ENCODE results near the gene LRRC59. TPM values are rescaled to one million over a fixed set of nuclear protein-coding genes. Genes with fewer than 3 reads are reported as not detected.
A peak's percentile ranks its signal among the peaks of the same experiment; 100 is the strongest.

LRRC59 gene
- total and polyA plus RNA-seq, 8 donors: 43.6 to 151 (median 54.3) TPM

DNA sequence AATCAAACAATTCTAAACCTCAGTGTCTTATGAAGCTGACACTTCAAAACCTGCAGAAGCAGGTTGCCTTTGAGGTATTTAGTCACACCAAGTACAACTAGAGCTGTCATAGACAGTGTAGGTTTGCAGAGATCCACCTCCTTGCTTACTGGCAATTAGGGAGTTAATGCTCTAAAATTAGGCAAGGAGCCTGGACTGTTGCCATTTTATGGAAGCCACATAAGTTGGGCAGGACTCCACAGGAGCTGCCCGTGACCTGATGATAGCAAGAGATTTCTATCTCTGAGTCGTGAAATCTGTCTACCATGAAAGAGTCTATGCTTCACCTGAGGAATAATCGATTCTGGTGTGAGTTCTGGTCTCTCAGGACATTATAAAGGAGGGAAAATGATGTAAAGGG, 15.4 kb downstream of the LRRC59 start:
- Histone ChIP-seq H3K36me3 (peaks cover 4 to 77% of the 10 kb centered on the region in 2 donors), H3K4me1 (no peaks in the 10 kb centered on the region), H3K9me3 (no peaks in the 10 kb centered on the region), H3K4me3 (no peak overlapping the region), H3K27me3 (no peaks in the 10 kb centered on the region), H3K27ac (no peak overlapping the region)
- intact Hi-C loops (cut with DNase I): no loop called here
- no peak for DNase-seq
- TF ChIP-seq, protein P1, sequence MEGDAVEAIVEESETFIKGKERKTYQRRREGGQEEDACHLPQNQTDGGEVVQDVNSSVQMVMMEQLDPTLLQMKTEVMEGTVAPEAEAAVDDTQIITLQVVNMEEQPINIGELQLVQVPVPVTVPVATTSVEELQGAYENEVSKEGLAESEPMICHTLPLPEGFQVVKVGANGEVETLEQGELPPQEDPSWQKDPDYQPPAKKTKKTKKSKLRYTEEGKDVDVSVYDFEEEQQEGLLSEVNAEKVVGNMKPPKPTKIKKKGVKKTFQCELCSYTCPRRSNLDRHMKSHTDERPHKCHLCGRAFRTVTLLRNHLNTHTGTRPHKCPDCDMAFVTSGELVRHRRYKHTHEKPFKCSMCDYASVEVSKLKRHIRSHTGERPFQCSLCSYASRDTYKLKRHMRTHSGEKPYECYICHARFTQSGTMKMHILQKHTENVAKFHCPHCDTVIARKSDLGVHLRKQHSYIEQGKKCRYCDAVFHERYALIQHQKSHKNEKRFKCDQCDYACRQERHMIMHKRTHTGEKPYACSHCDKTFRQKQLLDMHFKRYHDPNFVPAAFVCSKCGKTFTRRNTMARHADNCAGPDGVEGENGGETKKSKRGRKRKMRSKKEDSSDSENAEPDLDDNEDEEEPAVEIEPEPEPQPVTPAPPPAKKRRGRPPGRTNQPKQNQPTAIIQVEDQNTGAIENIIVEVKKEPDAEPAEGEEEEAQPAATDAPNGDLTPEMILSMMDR (IDR thresholded peaks at IDR 0.05): no peak
- ATAC-seq: no peak

DNA sequence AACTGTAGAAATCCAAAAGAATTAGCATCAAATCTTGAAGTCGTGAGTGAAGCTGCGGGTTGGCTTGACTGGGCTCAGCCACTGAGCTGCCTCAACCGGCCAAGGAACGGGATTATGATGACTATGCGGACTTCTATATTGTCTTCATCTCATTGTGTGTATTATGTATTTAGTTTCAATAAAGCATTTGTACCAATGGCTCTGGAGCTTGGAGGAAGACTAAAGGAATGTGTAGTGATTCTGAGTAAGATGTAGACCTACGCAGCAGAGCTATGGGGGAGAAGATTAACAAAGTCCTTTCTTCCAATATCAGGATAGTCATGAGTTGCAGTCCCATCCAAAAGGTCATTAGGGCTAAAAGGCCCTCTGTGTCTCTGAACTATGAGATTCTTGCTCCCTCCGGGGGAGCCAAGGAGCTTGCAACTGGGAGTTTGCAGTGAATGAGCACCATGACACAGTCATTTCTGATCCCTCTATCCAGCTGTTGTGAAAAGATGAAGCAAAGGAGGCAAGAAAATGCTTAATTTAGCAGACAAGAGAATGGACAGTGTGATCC, 16.0 kb downstream of the LRRC59 start:
- no peak overlapping the region for H3K27ac ChIP-seq
- H3K4me3 ChIP-seq: no peak overlapping the region
- intact Hi-C loops (cut with DNase I): no loop called here
- ATAC-seq (no peak), DNase-seq (no peak)
- no peaks in the 10 kb centered on the region for H3K27me3 ChIP-seq
- H3K4me1 ChIP-seq: no peaks in the 10 kb centered on the region
- TF ChIP-seq, protein P1 (IDR thresholded peaks at IDR 0.05): no peak
- H3K36me3 ChIP-seq: peaks cover 4 to 71% of the 10 kb centered on the region in 2 donors
- H3K9me3 ChIP-seq: no peaks in the 10 kb centered on the region

DNA sequence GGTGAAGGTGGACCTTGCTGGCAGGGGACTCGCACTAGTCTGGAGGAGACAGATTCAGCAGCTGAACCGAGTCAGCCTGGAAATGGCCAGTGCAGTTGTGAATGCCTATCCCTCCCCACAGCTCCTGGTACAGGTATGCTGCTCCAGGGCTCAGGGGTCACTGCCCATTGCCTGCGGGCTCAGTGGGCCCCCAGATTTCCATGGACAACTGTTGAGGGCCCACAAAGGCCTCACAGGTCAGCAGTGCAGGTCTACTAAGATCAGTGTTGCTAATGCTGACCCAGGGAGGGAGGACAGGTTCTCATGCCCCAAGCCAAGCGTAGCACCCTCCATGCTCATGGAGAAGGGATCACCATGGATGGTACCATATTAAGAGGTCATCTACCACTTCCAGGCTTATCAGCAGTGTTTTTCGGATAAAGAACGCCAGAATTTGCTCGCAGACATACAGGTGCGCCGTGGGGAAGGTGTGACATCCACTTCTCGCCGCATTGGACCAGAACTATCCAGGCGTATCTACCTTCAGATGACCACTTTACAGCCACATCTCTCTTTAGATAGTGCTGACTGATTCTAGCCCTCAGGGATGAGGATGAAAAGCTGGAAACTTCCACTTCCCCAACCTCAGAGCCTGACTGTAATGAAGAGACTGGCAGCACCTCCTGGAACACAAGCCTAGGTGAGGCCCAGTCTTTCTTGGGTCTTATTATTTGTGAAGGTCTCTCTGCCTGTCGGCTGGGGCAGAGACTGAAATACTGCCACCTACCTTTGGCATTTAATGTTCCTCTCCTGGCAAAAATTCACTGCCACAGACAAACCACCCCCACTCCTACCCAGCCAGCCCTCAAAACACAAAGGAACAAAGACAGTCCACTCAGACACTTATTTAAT, 16.7 kb downstream of the LRRC59 start:
- Histone ChIP-seq H3K4me1 (no peaks in the 10 kb centered on the region), H3K36me3 (peaks cover 4 to 64% of the 10 kb centered on the region in 2 donors), H3K27ac (no peak overlapping the region), H3K27me3 (no peaks in the 10 kb centered on the region), H3K9me3 (no peaks in the 10 kb centered on the region), H3K4me3 (no peak overlapping the region)
- DNase-seq: no peak
- ATAC-seq: peak; percentile 18
- TF ChIP-seq, protein P1 (IDR thresholded peaks at IDR 0.05): no peak
- intact Hi-C loops (cut with DNase I): no loop called here

DNA sequence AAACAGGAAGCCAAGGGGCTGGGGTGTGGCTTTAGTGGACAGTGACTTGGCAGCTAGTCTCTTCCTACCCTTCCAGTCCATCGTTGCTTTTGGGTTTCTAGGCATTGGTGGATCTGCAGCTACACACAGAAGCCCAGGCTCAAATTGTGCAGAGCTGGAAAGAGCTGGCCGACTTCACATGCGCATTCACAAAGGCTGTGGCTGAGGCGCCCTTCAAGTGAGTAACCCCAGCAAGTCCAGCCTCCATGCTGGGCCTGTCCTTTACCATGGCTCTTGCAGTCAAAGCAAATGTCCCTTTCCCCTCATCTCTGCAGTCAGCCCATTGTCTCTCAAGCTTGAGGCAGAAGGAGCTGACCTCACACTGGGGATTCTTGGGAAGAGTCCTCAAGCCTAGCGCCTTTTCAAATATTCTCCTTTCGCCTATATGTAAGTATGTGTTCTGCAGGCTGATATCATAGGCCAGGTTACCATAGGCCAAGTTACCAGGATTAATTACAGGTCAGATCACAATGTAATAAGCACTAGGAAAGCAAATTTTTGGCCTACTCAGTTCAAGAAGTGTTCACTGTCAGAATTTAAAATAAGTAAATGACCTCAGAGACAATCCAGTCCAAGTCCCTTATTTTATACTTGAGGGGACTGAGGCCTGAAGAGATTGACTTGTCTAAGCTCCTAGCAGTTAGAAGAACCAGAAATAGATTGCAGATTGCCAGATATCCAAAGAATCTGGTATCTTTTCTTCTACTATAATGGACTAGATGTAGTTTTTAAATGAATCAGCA, 17.8 kb downstream of the LRRC59 start:
- no peak for ATAC-seq
- H3K36me3 ChIP-seq: peaks cover 4 to 53% of the 10 kb centered on the region in 2 donors

More for the DNA sequence above, 17.8 kb downstream of the LRRC59 start:
- H3K4me3 ChIP-seq: no peak overlapping the region
- no peaks in the 10 kb centered on the region for H3K27me3 ChIP-seq
- H3K27ac ChIP-seq: no peak overlapping the region
- TF ChIP-seq, protein P1 (IDR thresholded peaks at IDR 0.05): no peak
- no peaks in the 10 kb centered on the region for H3K4me1 ChIP-seq
- intact Hi-C loops (cut with DNase I): no loop called here
- no peaks in the 10 kb centered on the region for H3K9me3 ChIP-seq
- no peak for DNase-seq
